NCI-H1092 (cell line): Measurements from ENCODE around the gene CFAP46.
"Not testable (repeated sequence)": the region's sequence is repeated elsewhere in the genome, so short reads cannot be mapped to it uniquely, and the experiment has no call there.

ENCODE experiments used
- DNase-seq: peaks from one replicate; lab custom pipeline; 2025; lab: John Stamatoyannopoulos, UW

Gene CFAP46

GRCh38 chr10:132844069-132844809, 98.1 kb downstream of the CFAP46 start:
- no peak for DNase-seq

DNA sequence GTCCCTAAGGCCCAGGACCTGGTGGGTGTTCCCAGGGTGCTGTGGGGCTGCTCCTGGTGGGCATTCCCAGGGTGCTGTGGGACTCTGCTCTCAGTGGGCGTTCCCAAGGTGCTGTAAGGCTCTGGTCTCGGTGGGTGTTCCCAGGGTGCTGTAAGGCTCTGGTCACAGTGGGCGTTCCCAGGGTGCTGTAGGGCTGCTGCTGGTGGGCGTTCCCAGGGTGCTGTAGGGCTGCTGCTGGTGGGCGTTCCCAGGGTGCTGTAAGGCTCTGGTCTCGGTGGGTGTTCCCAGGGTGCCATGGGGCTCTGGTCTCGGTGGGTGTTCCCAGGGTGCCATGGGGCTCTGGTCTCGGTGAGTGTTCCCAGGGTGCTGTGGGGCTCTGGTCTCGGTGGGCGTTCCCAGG, 99.1 kb downstream of the CFAP46 start:
- DNase-seq: not testable (repeated sequence)

- DNase-seq: no peak
These were observed 100.0 kb downstream of the CFAP46 start for GRCh38 chr10:132842397-132842796.

- no peak for DNase-seq
These were observed 100.8 kb downstream of the CFAP46 start for GRCh38 chr10:132841615-132841975.

DNA sequence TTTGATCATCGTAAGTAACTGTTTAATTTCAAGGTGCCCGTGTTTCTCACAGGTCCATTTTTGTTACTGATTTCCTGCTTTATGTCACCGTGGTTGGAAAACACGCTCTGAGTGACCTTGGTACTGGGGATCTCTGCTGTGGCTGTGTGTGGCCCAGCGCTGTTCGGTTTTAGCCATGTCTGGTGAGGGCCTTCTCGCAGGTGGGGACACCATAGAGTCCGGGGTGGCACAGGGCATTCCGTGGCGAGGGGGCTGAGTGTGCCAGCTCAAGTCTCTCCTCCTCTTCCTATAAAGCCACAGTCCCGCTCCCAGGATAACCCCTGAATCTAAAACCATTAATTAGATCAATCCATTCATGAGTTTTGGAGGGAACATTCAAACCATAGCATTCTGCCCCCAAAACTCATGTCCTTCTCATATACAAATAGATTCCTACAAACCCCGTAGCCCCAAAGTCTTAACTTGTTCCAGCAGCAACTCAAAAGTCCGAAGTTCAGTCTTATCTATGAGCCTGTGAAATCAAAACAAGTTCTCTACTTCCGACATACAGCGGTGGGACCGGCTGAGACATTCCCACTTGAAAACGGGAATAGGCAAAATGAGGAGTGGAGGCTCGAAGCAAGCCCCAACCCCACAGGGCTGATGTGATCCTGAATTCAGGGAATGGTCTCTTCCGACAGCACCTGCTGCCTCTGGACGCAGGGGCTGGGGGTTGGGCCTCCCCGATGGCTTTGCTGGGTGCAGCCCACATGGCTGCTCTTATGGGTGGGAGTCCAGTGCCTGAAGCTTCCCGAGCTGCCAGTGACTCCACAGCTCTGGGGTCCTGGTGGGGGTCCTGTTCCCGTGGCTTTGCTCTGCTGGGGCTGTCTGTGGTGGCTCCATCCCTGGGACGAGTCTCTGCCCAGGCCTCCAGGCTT, 101.4 kb downstream of the CFAP46 start:
- DNase-seq: no peak

DNA sequence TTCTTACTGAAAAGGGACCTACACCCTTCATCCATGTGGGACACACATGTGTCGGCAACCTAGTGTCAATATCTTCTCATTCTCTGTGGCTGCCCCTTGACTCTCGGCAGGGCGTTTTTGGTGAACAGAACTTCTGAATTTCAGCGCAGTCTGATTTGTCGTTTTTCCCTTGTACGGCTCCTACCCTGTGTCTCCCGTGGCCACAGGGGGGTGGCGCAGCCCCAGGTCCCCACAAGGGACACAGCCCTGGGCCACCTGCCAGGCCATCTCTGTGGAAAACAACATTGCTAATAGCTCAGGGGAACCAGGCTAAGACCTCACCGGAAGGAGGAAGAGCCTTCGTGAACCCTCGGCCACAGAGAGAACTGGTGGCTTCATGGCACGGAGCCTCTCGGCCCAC, 103.3 kb downstream of the CFAP46 start:
- DNase-seq: no peak

DNA sequence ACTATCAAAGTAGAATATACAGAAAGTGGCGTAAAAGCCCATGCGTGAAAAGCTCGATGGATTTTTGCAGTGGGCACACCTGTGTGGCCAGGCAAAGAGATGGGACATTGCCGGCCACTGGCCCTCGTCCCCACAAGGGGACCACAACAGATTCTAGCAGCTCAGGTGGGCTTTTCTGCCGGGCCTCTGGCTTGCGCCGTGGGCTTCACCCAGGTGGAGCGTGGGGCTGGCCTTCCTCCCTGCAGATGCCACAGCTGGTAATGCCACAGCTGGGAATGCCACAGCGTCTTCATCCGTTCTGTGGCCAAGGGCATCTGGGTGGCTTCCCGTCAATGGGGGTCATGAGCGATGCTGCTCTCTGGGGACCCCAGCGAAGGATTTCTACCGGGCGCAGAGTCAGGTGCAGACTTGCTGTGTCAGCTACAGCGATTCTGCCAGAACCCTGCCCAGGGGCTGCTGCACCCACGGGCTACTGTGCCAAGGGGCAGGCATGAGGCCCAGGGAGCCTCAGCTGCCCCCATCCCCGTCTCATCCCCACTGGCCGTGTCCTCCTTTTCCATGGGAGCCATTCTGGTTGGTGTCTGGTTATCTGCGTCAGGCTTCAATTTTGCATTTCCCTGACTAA, 103.9 kb downstream of the CFAP46 start:
- DNase-seq: no peak

- DNase-seq: no peak
These were observed 104.5 kb downstream of the CFAP46 start for GRCh38 chr10:132837905-132838304.

DNA sequence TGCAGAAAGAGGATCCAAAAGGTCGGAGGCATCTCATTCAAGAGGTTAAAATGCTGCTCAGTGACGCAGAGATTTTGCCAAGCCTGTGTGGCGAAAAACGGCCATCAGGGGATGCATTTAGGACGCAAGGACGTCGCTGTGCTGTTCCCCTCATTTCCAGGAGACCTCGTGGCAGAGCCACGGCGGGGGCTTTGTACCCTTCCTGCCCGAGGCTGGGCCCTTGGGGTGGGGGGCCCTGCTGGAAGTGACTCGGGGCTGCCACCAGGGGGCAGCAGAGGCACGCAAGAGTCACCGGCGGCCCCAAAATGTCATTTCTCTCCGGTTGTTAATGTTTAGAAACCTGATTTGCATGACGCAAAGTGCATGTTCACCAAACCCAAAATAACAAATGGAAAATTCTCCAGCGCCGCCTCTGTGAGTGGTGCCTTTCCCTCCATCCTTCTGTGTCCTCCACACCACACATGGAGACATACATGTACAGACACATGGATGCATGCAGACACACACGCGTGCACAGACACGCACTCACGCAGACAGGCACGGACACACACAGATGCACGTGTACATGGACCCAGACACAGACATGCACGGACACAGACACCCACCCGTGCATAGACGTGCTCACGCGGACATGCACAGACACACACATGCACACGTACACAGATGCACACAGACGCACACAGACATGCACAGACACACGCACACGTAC, 105.4 kb downstream of the CFAP46 start:
- DNase-seq: no peak

DNA sequence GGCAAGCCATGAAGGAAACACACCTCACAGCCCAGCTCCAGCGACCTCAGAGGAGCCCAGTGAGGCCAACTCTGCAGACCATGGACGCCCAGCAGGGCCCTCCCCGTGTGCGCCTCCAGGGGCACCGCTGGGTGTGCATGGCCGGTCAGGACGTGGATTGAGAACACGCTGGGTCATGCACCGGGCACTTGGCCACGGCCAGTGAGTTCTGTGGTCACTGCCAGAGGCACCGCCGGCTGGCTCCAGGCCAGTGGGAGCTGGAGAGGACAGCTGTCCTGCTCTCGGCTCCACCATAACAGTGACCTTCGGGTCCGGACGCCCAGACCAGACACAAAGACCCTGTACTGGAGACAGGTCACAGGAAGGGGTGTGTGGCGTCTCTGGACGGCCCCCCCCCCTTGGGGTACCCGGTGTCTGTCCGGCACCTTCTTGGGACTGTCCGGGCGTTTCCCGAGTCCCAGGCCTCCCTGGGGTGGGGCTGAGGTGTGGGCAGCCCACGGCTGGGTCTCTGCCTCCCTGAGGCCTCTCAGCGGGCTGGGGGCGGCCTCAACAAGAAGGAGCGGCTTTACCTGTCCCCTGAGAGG, 106.0 kb downstream of the CFAP46 start:
- no peak for DNase-seq

- no peak for DNase-seq
These were observed 106.5 kb downstream of the CFAP46 start for GRCh38 chr10:132835848-132836233.

DNA sequence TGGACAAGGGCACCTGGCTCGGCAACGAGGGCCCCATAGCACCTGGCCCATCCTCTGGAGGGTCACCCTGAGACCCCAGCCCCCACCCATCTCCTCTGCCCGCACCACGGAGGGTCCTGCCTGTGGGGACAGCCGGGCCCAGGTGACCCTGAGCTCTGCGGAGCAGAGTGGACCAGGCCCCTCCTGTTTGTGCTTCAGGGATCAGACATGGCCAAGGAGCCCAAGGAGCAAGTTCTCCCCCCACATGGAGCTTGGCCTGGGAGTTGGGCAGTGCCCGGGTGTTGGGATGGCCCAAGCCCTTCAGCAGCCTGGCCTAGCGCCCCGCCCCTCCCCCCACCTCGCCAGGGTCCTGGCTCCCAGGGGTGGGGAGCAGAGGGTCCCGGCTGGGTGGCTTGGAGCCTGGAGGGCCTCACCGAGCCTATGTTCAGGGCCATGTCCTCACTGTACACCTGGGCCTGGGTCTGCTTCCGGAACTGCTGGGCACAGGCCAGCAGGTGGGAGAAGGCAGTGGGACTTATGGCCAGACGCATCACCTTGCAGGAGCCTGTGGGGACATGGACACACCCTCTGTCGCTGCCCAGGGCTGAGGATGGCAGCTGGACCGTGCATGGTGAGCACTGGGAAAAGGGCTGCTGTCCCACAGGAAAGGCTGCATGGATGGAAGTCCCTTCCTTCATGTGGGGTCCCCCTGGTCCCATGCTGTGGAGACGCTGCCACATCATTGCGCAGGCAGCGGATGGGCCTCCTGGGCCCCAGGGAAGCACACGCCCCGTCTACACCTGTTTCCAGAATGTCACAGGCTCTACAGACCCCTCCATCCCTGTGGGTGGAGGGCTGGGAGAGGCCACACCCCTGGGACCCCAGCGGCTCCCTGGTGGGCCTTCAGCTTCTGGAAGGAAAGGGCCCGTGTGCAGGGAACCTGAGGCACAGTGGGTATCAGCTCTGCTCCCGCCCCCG, 107.2 kb downstream of the CFAP46 start:
- DNase-seq: no peak

GRCh38 chr10:132834311-132834761, 108.0 kb downstream of the CFAP46 start:
- DNase-seq: no peak

DNA sequence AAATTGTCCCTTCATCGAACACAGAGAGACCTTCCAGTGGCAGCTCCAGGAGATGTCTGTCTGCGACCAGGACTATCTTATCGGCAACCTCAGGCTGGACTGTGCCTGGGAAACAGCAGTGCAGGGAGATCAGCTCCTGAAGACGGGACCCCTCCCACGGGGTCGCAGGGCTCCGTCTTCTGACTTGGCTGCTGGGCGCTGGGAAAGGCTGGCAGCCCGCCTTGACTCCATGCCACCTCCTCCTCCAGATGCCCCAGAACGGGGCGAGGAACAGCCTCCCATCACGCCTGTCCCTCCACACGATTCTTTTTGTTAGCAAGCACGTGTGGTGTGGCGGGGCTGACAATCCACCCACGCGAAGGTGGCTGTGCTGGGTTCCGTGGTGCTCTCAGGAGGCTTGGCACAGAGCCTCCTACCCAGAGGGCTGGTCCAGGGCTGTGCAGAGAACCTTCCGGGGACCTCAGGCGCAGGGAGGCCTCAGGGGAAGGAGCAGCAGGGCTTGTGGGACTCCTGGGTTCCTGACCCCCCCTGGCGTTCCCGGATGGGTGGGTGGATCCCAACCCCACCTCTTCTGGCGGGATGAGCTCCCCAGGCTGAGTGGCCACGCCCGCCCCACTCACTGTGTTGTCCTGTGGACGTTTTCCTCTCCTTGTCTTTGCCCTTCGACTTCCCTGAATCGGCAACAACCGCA, 108.8 kb downstream of the CFAP46 start:
- DNase-seq: no peak

DNA sequence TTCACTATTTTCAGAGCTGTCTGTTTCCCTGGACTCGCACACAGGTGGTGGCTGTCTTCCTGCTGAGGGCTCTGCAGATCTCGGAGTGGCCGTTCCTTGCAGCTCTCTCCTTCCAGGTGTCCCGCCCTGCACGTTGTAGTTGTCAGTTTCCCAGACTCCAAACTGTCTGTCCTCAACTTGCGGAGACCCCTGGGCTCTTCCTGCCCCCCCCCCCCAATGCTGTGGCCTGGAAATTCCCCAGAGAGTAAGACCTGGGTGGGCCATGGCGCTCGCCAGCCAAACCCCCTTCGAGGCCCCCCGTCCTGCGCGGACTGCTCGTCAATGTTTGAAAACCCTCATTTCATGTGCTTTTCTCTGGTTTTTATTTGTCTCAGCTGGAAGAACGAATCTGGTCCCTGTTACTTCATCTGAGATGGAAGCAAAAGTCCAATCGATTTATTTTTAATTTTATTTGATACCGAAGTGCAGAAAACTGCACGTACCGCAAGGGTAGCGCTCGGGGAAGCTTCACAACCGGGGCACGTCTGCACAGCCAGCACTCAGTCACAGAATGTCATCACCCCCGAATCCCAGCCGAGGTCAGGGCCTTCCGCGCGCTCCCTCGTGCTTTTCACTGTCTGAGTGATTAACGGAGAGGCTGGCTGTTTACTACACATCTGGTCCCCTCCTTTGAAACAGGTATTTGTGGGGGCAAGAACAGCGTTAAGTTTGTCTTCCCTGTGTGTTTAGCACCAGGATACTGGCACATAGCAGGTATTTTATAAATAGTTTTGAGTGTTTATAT, 110.0 kb downstream of the CFAP46 start:
- no peak for DNase-seq

DNA sequence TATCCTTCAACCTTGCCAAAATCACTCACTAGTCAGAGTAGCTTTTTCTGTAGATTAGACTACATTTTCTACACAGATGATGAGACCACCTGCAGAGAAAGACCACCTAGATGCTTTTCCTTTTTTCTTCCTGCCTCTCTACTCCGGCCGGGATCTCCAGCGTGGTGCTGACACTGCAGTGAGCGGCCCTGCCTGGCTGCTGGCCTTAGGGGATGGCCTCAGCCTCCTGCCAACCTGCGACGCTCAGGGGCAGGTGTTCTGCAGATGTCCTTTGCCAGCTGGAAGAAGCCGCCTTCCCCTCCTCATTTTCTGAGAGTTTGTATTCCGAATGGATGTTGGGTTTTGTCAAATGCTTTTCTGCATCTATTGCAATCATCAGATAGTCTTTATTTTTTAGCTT, 113.0 kb downstream of the CFAP46 start:
- DNase-seq: no peak

DNA sequence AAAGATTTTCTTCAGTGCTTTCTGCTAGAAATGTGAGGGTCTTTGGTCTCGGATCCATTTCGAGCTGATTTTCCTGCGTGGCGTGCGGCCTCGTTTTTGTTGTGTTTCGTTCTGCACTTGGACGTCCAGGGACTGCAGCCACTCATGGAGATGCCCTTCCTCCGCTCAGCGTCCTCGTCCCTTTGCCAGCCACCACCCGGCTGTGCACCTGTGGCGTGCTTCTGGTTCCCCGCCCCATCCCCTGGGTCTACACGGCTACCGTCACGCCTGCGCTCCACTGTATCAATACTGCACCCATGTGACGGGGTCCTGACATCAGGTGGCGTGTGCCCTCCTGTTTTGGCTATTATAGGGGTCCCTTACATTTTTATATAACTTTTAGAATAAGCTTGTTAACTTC, 113.7 kb downstream of the CFAP46 start:
- no peak for DNase-seq

DNA sequence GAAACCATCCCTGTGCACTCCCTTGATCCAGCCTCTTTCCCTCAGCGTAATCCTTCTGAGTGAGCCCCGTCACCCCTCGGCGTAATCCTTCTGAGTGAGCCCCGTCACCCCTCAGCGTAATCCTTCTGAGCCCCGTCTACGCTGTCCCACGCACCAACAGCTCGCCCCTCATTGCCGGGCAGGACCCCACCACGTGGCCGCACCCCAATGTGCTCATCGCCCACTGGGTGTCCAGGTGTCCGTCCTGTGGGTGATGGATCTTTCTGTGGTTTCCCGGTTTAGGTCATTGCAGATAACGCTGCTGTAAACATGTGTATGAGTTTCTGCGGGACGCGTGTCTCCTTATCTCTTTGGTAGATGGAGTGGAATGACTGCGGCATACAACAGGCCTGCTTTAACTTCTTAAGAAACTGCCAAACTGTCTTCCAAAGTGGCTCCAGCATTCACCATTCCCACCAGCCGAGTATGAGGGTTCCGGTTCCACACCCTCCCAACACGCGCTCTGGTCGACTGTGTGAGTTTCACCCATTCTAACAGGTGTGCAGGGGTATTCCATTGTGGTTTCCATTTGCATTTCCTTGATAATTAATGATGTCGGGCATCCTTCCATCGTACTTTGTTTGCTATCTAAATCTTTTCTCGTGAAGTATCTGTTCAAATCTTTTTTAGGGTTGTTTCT, 114.4 kb downstream of the CFAP46 start:
- no peak for DNase-seq

DNA sequence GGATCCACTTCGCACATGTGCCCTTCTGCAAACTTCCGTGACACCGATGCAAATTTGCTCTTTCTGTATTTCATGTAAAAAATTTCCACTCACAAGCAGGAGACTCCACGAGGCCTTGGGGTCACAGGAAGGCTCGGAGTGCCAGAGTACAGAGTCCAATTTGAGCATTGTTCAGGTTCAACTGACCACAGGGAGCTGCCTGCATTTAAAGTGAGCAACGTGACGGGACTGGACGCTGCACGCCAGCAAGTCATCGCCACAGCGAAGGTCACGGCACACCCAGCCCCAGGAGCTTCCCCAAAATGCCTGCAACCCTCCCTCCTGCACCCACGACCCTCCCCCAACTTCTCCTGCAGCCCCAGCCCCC, 115.0 kb downstream of the CFAP46 start:
- DNase-seq: no peak
